Peyer's patch (tissue), 4 donors: ENCODE results near the gene MSL2.

Experiments
- POLR2A ChIP-seq, 2 donors: fragments of 450-650 bp; IDR thresholded peaks; one replicate each; pipeline ENCODE4 v1.5.1; 2017; ENCODE audit warnings: antibody characterized with exemption in 2 of 2, mild to moderate bottlenecking in 2 of 2, moderate library complexity in 2 of 2
- TF ChIP-seq, protein P1 (sequence below), 6 experiments: fragments of 450-650 bp in 4 of 6; fragments of 200-600 bp in 2 of 6; sonication (generic) in 1 of 6; IDR thresholded peaks; one replicate each; pipeline ENCODE4 v1.5.1; 2017 to 2019; ENCODE audit warnings: antibody characterized with exemption in 6 of 6, mild to moderate bottlenecking in 3 of 6, moderate library complexity in 1 of 6

DNA sequence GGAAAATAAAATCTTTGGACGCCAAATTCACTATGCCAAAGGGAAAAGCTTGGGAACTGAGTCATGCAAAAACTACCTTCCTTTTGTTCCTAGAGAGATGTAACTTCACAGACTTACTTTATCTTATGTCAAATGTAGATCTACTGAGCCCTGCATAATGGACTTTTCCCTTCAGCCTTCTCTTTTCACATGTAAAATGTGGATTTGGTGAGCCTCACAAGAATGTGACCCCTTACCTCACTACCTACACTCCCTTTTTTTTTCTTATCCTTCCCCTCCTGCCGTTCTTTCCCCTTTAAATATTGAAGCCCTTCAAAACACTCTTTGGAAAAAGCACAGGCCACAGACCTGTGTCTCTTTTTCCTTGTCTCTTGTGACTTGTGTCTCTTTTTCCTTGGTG lies 40.0 kb upstream of the MSL2 start:
- TF ChIP-seq, protein P1, sequence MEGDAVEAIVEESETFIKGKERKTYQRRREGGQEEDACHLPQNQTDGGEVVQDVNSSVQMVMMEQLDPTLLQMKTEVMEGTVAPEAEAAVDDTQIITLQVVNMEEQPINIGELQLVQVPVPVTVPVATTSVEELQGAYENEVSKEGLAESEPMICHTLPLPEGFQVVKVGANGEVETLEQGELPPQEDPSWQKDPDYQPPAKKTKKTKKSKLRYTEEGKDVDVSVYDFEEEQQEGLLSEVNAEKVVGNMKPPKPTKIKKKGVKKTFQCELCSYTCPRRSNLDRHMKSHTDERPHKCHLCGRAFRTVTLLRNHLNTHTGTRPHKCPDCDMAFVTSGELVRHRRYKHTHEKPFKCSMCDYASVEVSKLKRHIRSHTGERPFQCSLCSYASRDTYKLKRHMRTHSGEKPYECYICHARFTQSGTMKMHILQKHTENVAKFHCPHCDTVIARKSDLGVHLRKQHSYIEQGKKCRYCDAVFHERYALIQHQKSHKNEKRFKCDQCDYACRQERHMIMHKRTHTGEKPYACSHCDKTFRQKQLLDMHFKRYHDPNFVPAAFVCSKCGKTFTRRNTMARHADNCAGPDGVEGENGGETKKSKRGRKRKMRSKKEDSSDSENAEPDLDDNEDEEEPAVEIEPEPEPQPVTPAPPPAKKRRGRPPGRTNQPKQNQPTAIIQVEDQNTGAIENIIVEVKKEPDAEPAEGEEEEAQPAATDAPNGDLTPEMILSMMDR (IDR thresholded peaks at IDR 0.05), result no peak
- TF ChIP-seq POLR2A (IDR thresholded peaks at IDR 0.05), result no peak
